Hepatic stellate cell (primary cell): ENCODE data around the gene DDX3X.
A peak's percentile ranks its signal among the peaks of the same experiment; 100 is the strongest.
"Not testable (repeated sequence)": the region's sequence is repeated elsewhere in the genome, so short reads cannot be mapped to it uniquely, and the experiment has no call there.

Experiments
- DNase-seq: peaks from one replicate; pipeline ENCODE4 v3.0.0; 2011; ENCODE audit warnings: low spot score

The DDX3X gene

GRCh38 chrX:41333744-41334362, at the start of gene DDX3X:
DDX3X (plus strand) TSS chrX:41334162; CDS start chrX:41334253, 91 bp downstream.
- peak; percentile 93 for DNase-seq

- DNase-seq: not testable (repeated sequence)
These were observed 48.0 kb upstream of the DDX3X start for GRCh38 chrX:41285928-41286327.

- no peak for DNase-seq
These were observed 45.3 kb upstream of the DDX3X start for GRCh38 chrX:41288641-41289040.

GRCh38 chrX:41289095-41289494, 44.9 kb upstream of the DDX3X start:
- DNase-seq: no peak

GRCh38 chrX:41291309-41291708, 42.7 kb upstream of the DDX3X start:
- DNase-seq: no peak

GRCh38 chrX:41293269-41293668, 40.7 kb upstream of the DDX3X start:
- DNase-seq: no peak

GRCh38 chrX:41300758-41301437, 33.1 kb upstream of the DDX3X start:
- no peak for DNase-seq

- no peak for DNase-seq
These were observed 32.5 kb upstream of the DDX3X start for GRCh38 chrX:41301438-41301824.

GRCh38 chrX:41302370-41302769, 31.6 kb upstream of the DDX3X start:
- DNase-seq: no peak

GRCh38 chrX:41303013-41303412, 30.9 kb upstream of the DDX3X start:
- DNase-seq: no peak

GRCh38 chrX:41304178-41304577, 29.8 kb upstream of the DDX3X start:
- DNase-seq: no peak

GRCh38 chrX:41308884-41309647, 24.9 kb upstream of the DDX3X start:
- DNase-seq: no peak

- no peak for DNase-seq
These were observed 21.2 kb upstream of the DDX3X start for GRCh38 chrX:41312786-41313185.

- DNase-seq: peak; percentile 83
These were observed 20.5 kb upstream of the DDX3X start for GRCh38 chrX:41313419-41313818.

- no peak for DNase-seq
These were observed 19.8 kb upstream of the DDX3X start for GRCh38 chrX:41314204-41314603.

GRCh38 chrX:41314881-41315280, 19.1 kb upstream of the DDX3X start:
- no peak for DNase-seq

- not testable (repeated sequence) for DNase-seq
These were observed 17.7 kb upstream of the DDX3X start for GRCh38 chrX:41316266-41316665.

- DNase-seq: no peak
These were observed 16.3 kb upstream of the DDX3X start for GRCh38 chrX:41317477-41318208.

GRCh38 chrX:41320393-41320792, 13.6 kb upstream of the DDX3X start:
- DNase-seq: no peak

- DNase-seq: no peak
These were observed 10.9 kb upstream of the DDX3X start for GRCh38 chrX:41322821-41323603.

GRCh38 chrX:41326431-41326830, 7.5 kb upstream of the DDX3X start:
- no peak for DNase-seq

- DNase-seq: no peak
These were observed 6.6 kb upstream of the DDX3X start for GRCh38 chrX:41327341-41327740.
